ENCODE data around the gene ENO2. TPM values are rescaled to one million over a fixed set of nuclear protein-coding genes. Genes with fewer than 3 reads are reported as not detected.

The ENO2 gene
- total and polyA plus RNA-seq, 2 experiments from 2014 or later: 43.5 to 53.5 TPM

GRCh38 chr12:6964605-6965025, 50.2 kb downstream of the ENO2 start:
- peaks cover 42% of the 10 kb centered on the region for H3K79me2 ChIP-seq (replicated peaks; ENCODE audit: insufficient read depth)
- H4K20me1 ChIP-seq (replicated peaks; ENCODE audit: insufficient read depth): peaks cover 7% of the 10 kb centered on the region; the same call in 1 of the 2 replicates
- H3K9me2 ChIP-seq (ENCODE audit: insufficient read depth): no peaks in the 10 kb centered on the region
- Mint-ChIP-seq H3K27me3 (ENCODE audit: insufficient read depth, low read depth, poor library complexity) (peaks cover 25% of the 10 kb centered on the region), H3K4me1 (peaks cover 59% of the 10 kb centered on the region), H3K27ac (peak overlapping the region; percentile 93), H3K9me3 (no peaks in the 10 kb centered on the region), H3K36me3 (ENCODE audit: low read depth) (peaks cover 56% of the 10 kb centered on the region), H3K4me3 (peak overlapping the region; percentile 86)
- peak overlapping the region; percentile 98 for H3K27ac ChIP-seq (ENCODE audit: low read depth)
- H3K4me1 ChIP-seq (ENCODE audit: insufficient read depth): peaks cover 48% of the 10 kb centered on the region
- no peaks in the 10 kb centered on the region for H3K27me3 ChIP-seq (ENCODE audit: insufficient read depth)
- DNase-seq (ENCODE audit: low spot score): no peak
- peaks cover 31% of the 10 kb centered on the region for H3K36me3 ChIP-seq (ENCODE audit: insufficient read depth)
- no peak overlapping the region for H2AFZ ChIP-seq
- TF ChIP-seq ETS1 (IDR thresholded peaks at IDR 0.05) (no peak), CTCF (conservative IDR thresholded peaks at IDR 0.05; ENCODE audit: low read depth in 2 of 2) (no peak), CREB1 (CRISPR knock-in tag; IDR thresholded peaks at IDR 0.05; ENCODE audit: low read depth) (no peak), ZNF462 (CRISPR knock-in tag; IDR thresholded peaks at IDR 0.05) (no peak), NANOG (IDR thresholded peaks at IDR 0.05; ENCODE audit: borderline replicate concordance) (no peak), ZNF114 (CRISPR knock-in tag; IDR thresholded peaks at IDR 0.05) (no peak), STAT1 (IDR thresholded peaks at IDR 0.05; ENCODE audit: unreplicated experiment) (no peak), EZH2phosphoT487 (IDR thresholded peaks at IDR 0.05; ENCODE audit: unreplicated experiment) (no peak), REST (IDR thresholded peaks at IDR 0.05; ENCODE audit: unreplicated experiment) (no peak), EZH2 (IDR thresholded peaks at IDR 0.05; ENCODE audit: low read depth, unreplicated experiment) (no peak), POLR2AphosphoS5 (IDR thresholded peaks at IDR 0.05; ENCODE audit: low read depth) (no peak), ZNF331 (CRISPR knock-in tag; IDR thresholded peaks at IDR 0.05; ENCODE audit: low read depth) (no peak), JUNB (IDR thresholded peaks at IDR 0.05; ENCODE audit: unreplicated experiment) (no peak)
- peaks cover 65% of the 10 kb centered on the region for H3F3A ChIP-seq (replicated peaks; ENCODE audit: low read depth)
- H3K4me2 ChIP-seq: peak overlapping the region; percentile 98
- peak overlapping the region; percentile 95 for H3K4me3 ChIP-seq
- ATAC-seq: no peak

All from GM23338 (cell line).